DOHH2 (cell line): Measurements from ENCODE around the gene MB21D2.

Source experiments
- EZH2phosphoT487 ChIP-seq: fragments of 200-600 bp; sonication (generic); IDR thresholded peaks from 2 replicates; pipeline ENCODE4 v1.6.1; 2017; ENCODE audit warnings: borderline replicate concordance, mild to moderate bottlenecking, antibody characterized with exemption, low read length, moderate library complexity, mixed read lengths
- TF ChIP-seq, protein P1 (sequence below): fragments of 200-600 bp; sonication (generic); IDR thresholded peaks from one replicate; pipeline ENCODE4 v1.5.1; 2014; ENCODE audit warnings: antibody characterized with exemption, mild to moderate bottlenecking, low read depth, low read length; ENCODE audit not compliant: poor library complexity, severe bottlenecking

DNA sequence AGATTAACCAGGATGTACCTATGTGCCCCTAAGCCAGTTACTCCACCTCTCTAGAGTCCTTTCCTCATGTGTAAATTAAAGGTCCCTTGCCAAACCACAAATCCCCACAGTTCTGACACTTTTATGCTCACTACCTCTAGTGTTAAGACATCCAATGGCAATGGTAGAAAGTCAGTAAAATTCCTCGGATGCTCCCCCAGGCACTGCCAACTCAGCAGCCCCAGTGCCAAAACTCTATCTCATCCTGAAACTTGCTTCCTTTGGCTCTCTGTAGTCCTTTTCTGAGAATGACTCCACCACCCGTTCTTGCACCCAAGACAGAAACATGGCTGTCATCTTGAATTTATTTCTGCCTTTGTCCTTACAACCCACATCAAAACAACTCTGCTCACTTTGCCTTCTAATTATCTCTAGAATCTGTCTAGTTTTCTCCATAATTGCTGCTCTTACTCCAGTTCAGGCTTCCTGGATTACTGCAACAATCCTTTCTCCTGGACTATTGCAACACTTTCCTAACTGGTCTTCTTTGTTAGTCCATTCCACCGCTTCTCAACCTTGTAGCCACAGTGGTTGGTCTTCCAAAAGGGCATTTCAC, 41.6 kb downstream of the MB21D2 start:
- TF ChIP-seq, protein P1, sequence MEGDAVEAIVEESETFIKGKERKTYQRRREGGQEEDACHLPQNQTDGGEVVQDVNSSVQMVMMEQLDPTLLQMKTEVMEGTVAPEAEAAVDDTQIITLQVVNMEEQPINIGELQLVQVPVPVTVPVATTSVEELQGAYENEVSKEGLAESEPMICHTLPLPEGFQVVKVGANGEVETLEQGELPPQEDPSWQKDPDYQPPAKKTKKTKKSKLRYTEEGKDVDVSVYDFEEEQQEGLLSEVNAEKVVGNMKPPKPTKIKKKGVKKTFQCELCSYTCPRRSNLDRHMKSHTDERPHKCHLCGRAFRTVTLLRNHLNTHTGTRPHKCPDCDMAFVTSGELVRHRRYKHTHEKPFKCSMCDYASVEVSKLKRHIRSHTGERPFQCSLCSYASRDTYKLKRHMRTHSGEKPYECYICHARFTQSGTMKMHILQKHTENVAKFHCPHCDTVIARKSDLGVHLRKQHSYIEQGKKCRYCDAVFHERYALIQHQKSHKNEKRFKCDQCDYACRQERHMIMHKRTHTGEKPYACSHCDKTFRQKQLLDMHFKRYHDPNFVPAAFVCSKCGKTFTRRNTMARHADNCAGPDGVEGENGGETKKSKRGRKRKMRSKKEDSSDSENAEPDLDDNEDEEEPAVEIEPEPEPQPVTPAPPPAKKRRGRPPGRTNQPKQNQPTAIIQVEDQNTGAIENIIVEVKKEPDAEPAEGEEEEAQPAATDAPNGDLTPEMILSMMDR = no peak
- no peak for TF ChIP-seq EZH2phosphoT487
